Neural progenitor cell (in vitro differentiated cells): Measurements from ENCODE around the gene BARX1. TPM values are rescaled to one million over a fixed set of nuclear protein-coding genes. Genes with fewer than 3 reads are reported as not detected.
A peak's percentile ranks its signal among the peaks of the same experiment; 100 is the strongest.

Source experiments
- DNase-seq: peaks from one replicate; pipeline ENCODE4 v3.0.0-alpha.2; 2016; ENCODE audit warnings: low spot score
- H2AFZ ChIP-seq: fragments of 200-600 bp; sonication (generic); replicated peaks from 2 replicates; pipeline ENCODE4 v1.6.1; 2016; ENCODE audit warnings: antibody characterized with exemption
- H3F3A ChIP-seq: fragments of 200-600 bp; sonication (generic); 2 replicates; pipeline ENCODE4 v1.6.1; 2016; ENCODE audit warnings: antibody characterized with exemption, low read depth
- H3K27ac ChIP-seq: fragments of 200-600 bp; sonication (generic); 2 replicates; pipeline ENCODE4 v1.5.1; 2016; ENCODE audit warnings: mild to moderate bottlenecking
- H3K27me3 ChIP-seq: fragments of 200-600 bp; sonication (generic); 2 replicates; pipeline ENCODE4 v1.6.1; 2016; ENCODE audit warnings: mild to moderate bottlenecking, moderate library complexity
- H3K36me3 ChIP-seq: fragments of 200-600 bp; sonication (generic); 2 replicates; pipeline ENCODE4 v1.5.1; 2016
- H3K4me1 ChIP-seq: fragments of 200-600 bp; sonication (generic); 2 replicates; pipeline ENCODE4 v1.6.1; 2016; ENCODE audit warnings: mixed run types
- H3K4me2 ChIP-seq: fragments of 200-600 bp; sonication (generic); 2 replicates; pipeline ENCODE4 v1.6.1; 2016
- H3K4me3 ChIP-seq: fragments of 200-600 bp; sonication (generic); 2 replicates; pipeline ENCODE4 v1.5.1; 2016
- H3K79me2 ChIP-seq: fragments of 200-600 bp; sonication (generic); 2 replicates; pipeline ENCODE4 v1.6.1; 2016; ENCODE audit warnings: low read depth
- H3K9ac ChIP-seq: fragments of 200-600 bp; sonication (generic); 2 replicates; pipeline ENCODE4 v1.6.1; 2016
- H3K9me3 ChIP-seq: fragments of 200-600 bp; sonication (generic); 2 replicates; pipeline ENCODE4 v1.5.1; 2016; ENCODE audit warnings: low read depth
- H4K20me1 ChIP-seq: fragments of 200-600 bp; sonication (generic); 2 replicates; pipeline ENCODE4 v1.6.1; 2016; ENCODE audit warnings: low read depth
- H3K27ac Mint-ChIP-seq: 3 replicates; pipeline ENCODE4 v1.8.0; 2021; ENCODE audit warnings: mixed read lengths
- H3K27me3 Mint-ChIP-seq: 2 replicates; pipeline ENCODE4 v1.8.0; 2022; ENCODE audit warnings: low read depth, mild to moderate bottlenecking, inconsistent platforms, moderate library complexity, mixed read lengths; ENCODE audit not compliant: insufficient read depth
- H3K36me3 Mint-ChIP-seq: 3 replicates; pipeline ENCODE4 v1.8.0; 2021; ENCODE audit warnings: mixed read lengths
- H3K4me1 Mint-ChIP-seq: 3 replicates; pipeline ENCODE4 v1.8.0; 2021; ENCODE audit warnings: mixed read lengths
- H3K4me3 Mint-ChIP-seq: 3 replicates; pipeline ENCODE4 v1.8.0; 2021; ENCODE audit warnings: mild to moderate bottlenecking, moderate library complexity, mixed read lengths
- H3K9me3 Mint-ChIP-seq: 3 replicates; pipeline ENCODE4 v1.8.0; 2020; ENCODE audit warnings: mixed read lengths
- EZH2 ChIP-seq: fragments of 200-600 bp; sonication (generic); IDR thresholded peaks from 2 replicates; pipeline ENCODE4 v1.6.1; 2017; ENCODE audit warnings: antibody characterized with exemption, mild to moderate bottlenecking, moderate library complexity
- EZH2phosphoT487 ChIP-seq: fragments of 200-600 bp; sonication (generic); IDR thresholded peaks from 2 replicates; pipeline ENCODE4 v1.6.1; 2017; ENCODE audit warnings: antibody characterized with exemption
- total RNA-seq: library from RNA; depleted of rRNA; stranded (reverse); fragments of >200 nt; gene quantifications from 2 replicates; pipeline ENCODE4 v1.2.3, GENCODE V29; 2015; ENCODE audit warnings: low replicate concordance

BARX1 gene
- total RNA-seq, 1 donor from 2014 or later: 0.17 TPM

GRCh38 chr9:93902051-93902779 lies 52.9 kb downstream of the BARX1 start:
- no peak overlapping the region for H3K9ac ChIP-seq
- no peaks in the 10 kb centered on the region for H3K9me3 Mint-ChIP-seq
- no peak for DNase-seq
- H3K27me3 Mint-ChIP-seq: peaks cover 4% of the 10 kb centered on the region
- peak overlapping the region; percentile 52 for H3K4me2 ChIP-seq
- no peaks in the 10 kb centered on the region for H3K79me2 ChIP-seq
- peaks cover 6% of the 10 kb centered on the region for H4K20me1 ChIP-seq
- H3K36me3 Mint-ChIP-seq: no peaks in the 10 kb centered on the region
- TF ChIP-seq EZH2phosphoT487: no peak
- TF ChIP-seq EZH2: no peak
- no peak overlapping the region for H2AFZ ChIP-seq
- H3K27me3 ChIP-seq: no peaks in the 10 kb centered on the region
- H3K4me3 Mint-ChIP-seq: no peak overlapping the region
- no peaks in the 10 kb centered on the region for H3K36me3 ChIP-seq
- H3F3A ChIP-seq: peaks cover 11% of the 10 kb centered on the region
- peaks cover 14% of the 10 kb centered on the region for H3K4me1 ChIP-seq
- H3K27ac ChIP-seq: no peak overlapping the region
- no peak overlapping the region for H3K27ac Mint-ChIP-seq
- no peak overlapping the region for H3K4me3 ChIP-seq
- H3K9me3 ChIP-seq: no peaks in the 10 kb centered on the region
- no peaks in the 10 kb centered on the region for H3K4me1 Mint-ChIP-seq

Other genes starting within 250 kb of the BARX1 start
- 14.4 and 15.9 TPM in 2 replicates for gene PTPDC1, start 129.1 kb upstream of the BARX1 start, total RNA-seq